ENCODE data around the gene PPP3CA. TPM values are rescaled to one million over a fixed set of nuclear protein-coding genes. Genes with fewer than 3 reads are reported as not detected.

Gene PPP3CA
- total and polyA plus RNA-seq, 11 donors = 5.9 to 32.5 (median 19.3) TPM

DNA sequence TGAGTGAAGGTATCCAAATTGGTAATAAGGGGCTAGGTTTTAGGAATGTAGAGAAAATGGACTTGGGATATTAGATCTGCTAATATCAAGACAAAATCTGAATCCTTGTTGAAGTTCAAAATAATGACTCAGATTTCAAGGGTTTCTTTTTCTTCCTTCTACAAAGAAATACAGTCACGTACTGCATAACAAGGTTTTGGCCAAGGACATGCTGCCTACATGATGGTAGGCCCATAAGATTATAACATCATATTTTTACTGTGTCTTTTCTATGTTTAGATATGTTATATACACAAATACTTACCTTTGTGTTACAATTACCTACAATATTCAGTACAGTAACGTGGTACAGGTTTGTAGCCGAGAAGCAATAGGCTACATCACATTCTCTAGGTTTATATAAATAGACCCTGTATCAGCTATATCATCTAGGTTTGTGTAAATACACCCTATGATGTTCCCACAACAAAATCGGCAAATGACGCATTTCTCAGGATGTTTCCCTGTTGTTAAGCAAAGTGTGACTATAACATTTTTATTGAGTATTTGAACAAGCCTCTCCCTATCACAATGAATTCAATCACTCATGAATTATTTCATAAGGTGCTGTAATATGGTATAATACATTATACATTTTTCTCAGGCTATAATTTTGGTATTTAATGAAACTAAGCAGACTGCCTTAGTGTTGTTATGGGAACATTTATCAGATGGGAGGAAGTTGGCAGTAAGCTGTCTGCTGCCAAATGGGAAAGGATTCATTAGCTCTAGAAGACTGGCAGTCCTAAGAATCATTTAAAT is 186.3 kb downstream of the PPP3CA start:
- intact Hi-C loops (cut with DNase I) = loop anchor here in 1 of 10 donors (10.0 kb wide), 1 partner anchor 1094 kb away; no protein-coding TSS in a partner anchor
- Histone ChIP-seq H3K27me3 (no peaks in the 10 kb centered on the region), H3K4me1 (peaks cover 0 to 27% (median 4%) of the 10 kb centered on the region in 12 donors), H3K4me3 (no peak overlapping the region), H3K27ac (no peak overlapping the region), H3K36me3 (no peaks in the 10 kb centered on the region), H3K9me3 (no peaks in the 10 kb centered on the region)
- WGBS, 4 donors = 94 to 96% (median 96%) methylated on average over 5 of the region's 5 CpGs
- DNase-seq = no peak
- TF ChIP-seq, protein P1, sequence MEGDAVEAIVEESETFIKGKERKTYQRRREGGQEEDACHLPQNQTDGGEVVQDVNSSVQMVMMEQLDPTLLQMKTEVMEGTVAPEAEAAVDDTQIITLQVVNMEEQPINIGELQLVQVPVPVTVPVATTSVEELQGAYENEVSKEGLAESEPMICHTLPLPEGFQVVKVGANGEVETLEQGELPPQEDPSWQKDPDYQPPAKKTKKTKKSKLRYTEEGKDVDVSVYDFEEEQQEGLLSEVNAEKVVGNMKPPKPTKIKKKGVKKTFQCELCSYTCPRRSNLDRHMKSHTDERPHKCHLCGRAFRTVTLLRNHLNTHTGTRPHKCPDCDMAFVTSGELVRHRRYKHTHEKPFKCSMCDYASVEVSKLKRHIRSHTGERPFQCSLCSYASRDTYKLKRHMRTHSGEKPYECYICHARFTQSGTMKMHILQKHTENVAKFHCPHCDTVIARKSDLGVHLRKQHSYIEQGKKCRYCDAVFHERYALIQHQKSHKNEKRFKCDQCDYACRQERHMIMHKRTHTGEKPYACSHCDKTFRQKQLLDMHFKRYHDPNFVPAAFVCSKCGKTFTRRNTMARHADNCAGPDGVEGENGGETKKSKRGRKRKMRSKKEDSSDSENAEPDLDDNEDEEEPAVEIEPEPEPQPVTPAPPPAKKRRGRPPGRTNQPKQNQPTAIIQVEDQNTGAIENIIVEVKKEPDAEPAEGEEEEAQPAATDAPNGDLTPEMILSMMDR (IDR thresholded peaks at IDR 0.05) = no peak
- no peak for TF ChIP-seq POLR2A (IDR thresholded peaks at IDR 0.05)
- ATAC-seq = no peak

DNA sequence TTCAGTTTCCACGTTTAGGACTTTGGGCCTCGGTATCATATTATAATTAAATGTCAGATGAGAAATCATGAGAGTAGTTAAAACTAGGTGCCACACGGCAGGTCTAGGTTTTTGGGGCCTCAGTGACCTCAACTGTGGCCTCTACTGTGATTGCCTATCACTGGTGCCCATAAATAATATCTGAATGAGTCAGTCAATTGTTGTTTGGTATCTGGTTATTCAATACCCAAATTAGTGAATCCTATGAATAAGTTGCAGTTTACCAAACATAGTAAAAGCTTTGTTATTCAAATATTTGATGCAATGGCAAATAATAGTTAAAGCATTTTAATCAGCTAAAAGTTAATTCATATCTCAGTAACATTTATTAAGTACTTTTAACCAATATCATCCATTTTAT is 188.8 kb downstream of the PPP3CA start:
- no peak for ATAC-seq
- DNase-seq = no peak
- Histone ChIP-seq H3K27ac (no peak overlapping the region), H3K4me3 (no peak overlapping the region), H3K4me1 (peaks cover 0 to 35% (median 4%) of the 10 kb centered on the region in 12 donors), H3K27me3 (no peaks in the 10 kb centered on the region), H3K9me3 (no peaks in the 10 kb centered on the region), H3K36me3 (no peaks in the 10 kb centered on the region)
- WGBS, 4 donors = 70 to 83% (median 77%) methylated on average over 3 of the region's 3 CpGs
- TF ChIP-seq POLR2A (IDR thresholded peaks at IDR 0.05) = no peak
- intact Hi-C loops (cut with DNase I) = no loop called here

GRCh38 chr4:101158134-101158482 is 189.2 kb downstream of the PPP3CA start:
- Histone ChIP-seq H3K27ac (no peak overlapping the region), H3K36me3 (no peaks in the 10 kb centered on the region), H3K4me3 (no peak overlapping the region), H3K27me3 (no peaks in the 10 kb centered on the region), H3K4me1 (peaks cover 0 to 35% (median 4%) of the 10 kb centered on the region in 12 donors), H3K9me3 (no peaks in the 10 kb centered on the region)
- DNase-seq = no peak
- whole genome bisulfite sequencing, 4 donors = 57 to 73% (median 67%) methylated on average over 3 of the region's 3 CpGs
- intact Hi-C loops (cut with DNase I) = no loop called here
- TF ChIP-seq, protein P1 (IDR thresholded peaks at IDR 0.05) = no peak
- TF ChIP-seq POLR2A (IDR thresholded peaks at IDR 0.05) = no peak
- ATAC-seq = no peak

DNA sequence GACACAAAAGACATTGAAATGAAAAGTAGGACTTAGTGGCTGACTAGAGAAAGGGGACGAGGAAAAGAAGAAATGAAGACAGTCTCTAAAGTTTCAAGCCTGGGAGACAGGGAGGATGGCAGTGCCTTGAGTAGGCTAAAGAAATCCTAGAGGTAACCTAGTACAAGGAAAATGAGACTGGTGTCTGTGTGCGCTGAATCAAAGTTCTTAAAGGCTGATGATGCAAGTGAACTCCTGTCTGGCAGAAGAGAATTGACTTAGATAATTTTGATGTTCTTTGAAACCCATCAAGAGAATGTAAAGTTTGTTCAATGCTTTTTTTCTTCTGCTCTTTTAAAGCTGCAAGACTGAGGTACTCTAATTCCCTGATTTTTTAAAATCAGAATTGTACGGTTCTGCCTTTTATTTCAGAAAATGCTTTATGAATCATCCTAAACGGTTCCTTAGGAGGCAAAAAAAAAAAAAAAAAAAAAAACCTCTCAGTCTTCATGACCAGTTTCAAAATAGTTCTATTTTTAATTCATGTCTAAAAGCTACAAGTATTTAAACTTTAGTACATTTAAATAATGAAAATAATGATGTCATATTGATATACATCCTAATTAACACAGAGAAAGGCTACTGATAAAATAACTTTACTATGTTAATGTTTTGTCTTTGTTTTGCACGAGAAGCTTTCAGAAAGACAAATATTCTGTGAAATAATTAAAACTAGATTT is 189.8 kb downstream of the PPP3CA start:
- Histone ChIP-seq H3K27ac (peak overlapping the region in 4 of 12 donors; percentile 10 to 43 (median 26)), H3K36me3 (no peaks in the 10 kb centered on the region), H3K4me1 (peaks cover 0 to 30% (median 3%) of the 10 kb centered on the region in 12 donors), H3K9me3 (no peaks in the 10 kb centered on the region), H3K27me3 (no peaks in the 10 kb centered on the region), H3K4me3 (peak overlapping the region in 1 of 12 donors; percentile 15)
- no peak for ATAC-seq
- intact Hi-C loops (cut with DNase I) = no loop called here
- DNase-seq = no peak
- 75 to 84% (median 81%) methylated on average over 5 of the region's 5 CpGs for WGBS, 4 donors
- TF ChIP-seq, protein P1 (IDR thresholded peaks at IDR 0.05) = no peak
- no peak for TF ChIP-seq POLR2A (IDR thresholded peaks at IDR 0.05)
